NCI-H82 treated with DMSO at 0.1 percent for 48 hours (cell line): ENCODE data around the gene SPOCK2.
"Not testable (repeated sequence)": the region's sequence is repeated elsewhere in the genome, so short reads cannot be mapped to it uniquely, and the experiment has no call there.

ENCODE experiments used
- DNase-seq: peaks from one replicate; lab custom pipeline; 2025; ENCODE audit not compliant: unreplicated experiment; lab: John Stamatoyannopoulos, UW

The SPOCK2 gene

DNA sequence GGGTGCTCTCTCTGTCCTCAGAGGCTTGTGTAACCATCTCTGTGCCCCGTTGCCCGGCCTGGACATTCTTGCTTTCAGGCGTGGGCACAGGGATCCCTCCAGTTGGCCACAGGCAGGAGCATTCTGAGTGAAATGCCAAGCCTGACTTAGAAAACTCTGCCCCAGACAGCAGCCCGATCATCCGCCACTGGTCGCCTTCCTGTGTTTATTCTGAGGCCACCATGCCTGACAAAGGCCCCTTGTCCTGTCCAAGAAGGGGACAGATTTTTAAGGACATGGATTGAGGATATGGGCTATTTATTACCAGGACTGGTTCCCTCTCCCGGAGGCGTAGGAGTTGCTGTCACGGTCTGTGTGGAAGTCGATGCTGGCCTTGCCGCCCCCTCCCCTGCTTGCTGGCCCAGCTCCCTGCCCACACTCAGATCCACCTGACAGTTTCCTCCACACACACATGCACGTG lies 54.3 kb downstream of the SPOCK2 start:
- DNase-seq, result no peak

DNA sequence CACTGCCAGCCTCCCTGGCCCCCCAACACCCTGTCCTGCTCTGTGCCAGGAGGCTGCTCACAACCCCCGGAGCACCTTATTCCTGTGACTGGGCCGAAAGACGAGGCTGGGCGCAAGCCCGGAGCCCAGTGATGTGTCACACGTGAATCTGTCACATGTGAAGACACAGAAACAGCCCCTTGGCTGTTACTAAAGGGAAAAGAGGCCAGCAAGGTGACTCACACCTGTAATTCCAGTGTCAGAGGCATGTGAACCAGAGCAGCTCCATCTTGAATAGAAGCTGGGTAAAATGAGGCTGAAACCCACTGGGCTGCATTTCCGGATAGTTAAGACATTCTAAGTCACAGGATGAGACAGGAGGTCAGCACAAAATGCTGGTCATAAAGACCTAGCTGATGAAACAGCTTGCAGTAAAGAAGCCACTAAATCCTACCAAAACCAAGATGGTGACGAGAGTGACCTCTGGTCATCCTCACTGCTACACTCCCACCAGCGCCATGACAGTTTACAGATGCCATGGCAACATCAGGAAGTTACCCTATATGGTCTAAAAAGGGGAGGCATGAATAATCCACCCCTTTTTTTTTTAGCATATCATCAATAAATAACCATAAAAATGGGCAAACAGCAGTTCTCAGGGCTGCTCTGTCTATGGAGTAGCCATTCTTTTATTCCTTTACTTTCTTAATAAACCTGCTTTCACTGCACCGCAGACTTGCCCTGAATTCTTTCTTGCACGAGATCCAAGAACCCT lies 55.8 kb downstream of the SPOCK2 start:
- not testable (repeated sequence) for DNase-seq

DNA sequence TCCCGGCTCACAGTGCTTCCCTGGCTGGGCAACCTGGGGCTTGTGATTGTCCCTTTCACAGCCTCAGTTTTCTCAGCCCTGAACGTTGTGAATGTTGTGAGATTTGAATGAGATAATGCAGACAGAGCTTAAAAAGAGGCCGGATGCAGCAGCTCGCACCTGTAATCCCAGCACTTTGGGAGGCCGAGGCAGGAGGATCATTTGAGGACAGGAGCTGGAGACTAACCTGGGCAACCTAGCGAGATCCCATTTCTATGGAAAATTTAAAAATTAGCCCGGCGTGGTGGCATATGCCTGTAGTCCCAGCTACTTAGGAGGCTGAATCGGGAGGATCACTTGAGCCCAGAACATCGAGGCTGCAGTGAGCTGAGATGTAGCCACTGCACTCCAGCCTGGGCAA lies 56.6 kb downstream of the SPOCK2 start:
- DNase-seq, result no peak

- DNase-seq, result no peak
These were observed 57.4 kb downstream of the SPOCK2 start for GRCh38 chr10:72030762-72031543.

DNA sequence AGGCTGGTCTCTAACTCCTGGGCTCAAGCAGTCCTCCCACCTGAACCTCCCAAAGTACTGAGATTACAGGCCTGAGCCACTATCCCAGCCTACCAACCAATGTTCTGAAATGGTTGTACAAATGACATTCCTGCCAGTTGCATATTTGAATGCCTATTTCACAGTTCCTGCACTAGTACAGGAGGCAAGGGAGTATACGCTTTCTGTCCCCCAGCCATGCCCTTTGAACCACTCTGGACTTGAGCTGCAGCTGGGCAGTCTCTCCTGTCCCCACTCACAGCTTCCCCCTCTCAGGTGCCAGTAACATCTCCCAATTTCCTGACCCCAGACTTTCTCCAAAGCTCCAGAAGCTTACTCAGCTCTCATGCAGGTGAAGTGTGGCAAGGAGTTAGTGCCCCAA lies 58.9 kb downstream of the SPOCK2 start:
- DNase-seq, result no peak

GRCh38 chr10:72027498-72027897 lies 60.9 kb downstream of the SPOCK2 start:
- no peak for DNase-seq

DNA sequence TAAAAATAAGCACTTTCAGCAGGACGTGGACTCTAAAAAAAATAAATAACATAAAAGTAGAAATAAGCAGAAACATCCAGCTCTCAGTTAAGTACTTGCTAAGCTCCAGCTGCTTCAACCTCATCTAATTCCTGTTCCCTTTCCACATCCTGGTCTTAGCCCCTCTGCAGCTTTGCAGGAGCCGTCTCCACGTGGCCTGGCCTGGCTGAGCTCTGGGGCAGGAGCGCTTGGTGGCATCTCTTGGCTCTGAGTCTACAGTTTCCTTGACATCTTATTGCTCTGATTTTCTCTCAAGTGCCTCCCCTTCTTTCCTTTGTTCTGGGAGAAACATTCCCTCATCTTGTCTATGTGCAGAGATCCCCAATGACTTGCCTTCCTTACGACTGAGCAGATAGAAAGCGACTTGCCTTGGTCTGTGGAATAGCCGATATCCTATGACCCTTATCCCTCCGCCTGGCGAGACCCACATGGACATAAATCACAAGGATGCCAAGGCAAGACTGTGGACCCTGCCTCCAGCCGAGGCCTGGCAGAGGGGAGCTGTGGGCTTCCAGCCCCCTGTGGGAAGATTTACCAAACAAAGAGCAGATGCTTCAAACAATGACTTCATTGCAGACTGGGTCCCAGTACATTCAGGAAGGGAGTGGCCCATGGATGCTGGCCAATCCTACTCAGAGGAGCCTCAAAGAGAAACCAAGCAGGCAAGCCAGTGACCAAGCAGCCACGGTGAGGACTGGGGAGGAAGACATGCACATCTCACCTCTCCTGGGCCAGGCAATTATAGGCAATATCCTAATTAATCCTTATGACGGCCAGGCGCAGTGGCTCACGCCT lies 61.9 kb downstream of the SPOCK2 start:
- peak; percentile 2 for DNase-seq

DNA sequence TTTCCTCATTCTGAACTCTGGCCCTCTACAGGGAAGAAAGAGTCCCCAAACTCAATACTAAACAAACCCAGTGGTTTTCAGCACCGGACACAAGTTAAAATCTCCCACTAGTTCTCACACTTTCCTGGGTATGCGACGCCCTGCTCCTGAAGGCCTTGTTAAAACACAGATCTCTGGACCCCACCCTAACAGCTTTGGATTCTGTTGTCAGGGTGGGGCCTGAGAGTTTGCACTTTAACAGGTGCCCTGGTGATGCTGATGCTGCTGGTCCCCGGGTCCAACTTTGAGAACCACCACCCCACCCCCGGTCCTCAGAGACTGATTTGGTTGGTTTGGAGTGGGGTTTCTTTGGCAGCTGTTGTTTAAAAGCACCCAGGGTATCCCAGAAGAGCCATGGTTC lies 62.5 kb downstream of the SPOCK2 start:
- DNase-seq, result no peak

DNA sequence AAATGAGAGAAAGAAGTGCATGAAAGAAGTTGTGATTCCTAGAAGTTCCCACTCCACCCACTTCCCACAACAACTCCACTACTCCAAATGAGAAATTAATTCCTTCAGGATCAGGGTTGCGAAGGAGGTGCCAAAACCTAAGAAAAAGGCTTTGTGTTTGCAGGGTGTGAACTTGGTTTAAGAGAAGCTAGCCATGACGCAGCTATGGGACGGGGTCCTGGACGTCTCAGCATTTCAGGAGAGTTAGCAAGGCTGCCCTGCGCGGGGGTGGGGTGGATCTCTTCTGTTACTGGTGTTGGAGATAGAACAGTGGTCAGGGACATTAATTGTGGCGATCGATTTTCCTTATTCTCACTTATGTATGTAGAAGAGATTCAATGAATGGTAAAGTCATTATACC lies 63.0 kb downstream of the SPOCK2 start:
- DNase-seq, result no peak

- DNase-seq, result no peak
These were observed 63.8 kb downstream of the SPOCK2 start for GRCh38 chr10:72024596-72024995.

- no peak for DNase-seq
These were observed 66.1 kb downstream of the SPOCK2 start for GRCh38 chr10:72022228-72022627.

- DNase-seq, result no peak
These were observed 67.2 kb downstream of the SPOCK2 start for GRCh38 chr10:72020914-72021809.

DNA sequence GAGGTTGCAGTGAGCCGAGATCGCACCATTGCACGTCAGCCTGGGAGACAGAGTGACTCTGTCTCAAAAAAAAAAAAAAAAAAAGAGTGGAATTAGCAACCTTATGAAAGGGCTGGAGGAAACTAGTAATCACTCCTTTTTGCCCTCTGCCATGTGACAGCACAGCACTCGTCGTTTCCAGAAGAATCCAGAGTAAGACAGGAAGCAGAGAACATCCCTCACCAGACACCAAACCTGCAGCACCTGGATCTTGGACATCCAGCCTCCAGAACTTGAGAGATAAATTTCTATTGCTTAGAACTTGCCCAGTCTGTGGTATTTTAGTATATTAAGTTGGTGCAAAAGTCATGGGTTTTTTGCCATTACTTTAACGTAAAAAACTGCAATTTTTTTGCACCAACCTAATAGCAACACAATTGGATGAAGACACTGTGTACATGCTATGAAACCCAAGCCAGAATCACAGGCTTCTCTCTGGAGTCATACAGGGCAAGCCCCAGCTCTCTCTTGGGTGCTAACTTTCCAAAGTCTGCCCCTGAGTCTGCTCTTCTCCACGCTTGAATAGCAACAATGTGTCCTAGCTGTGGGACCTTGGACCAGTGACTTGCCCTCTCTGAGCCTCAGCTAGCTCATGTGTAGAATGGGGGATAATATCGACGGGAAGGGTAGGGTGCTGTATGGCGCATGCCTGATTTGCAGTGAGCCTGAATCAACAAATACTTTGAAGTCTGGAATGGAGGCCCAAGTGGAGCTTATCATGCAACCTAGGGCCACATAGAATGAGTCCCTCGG lies 69.1 kb downstream of the SPOCK2 start:
- no peak for DNase-seq

DNA sequence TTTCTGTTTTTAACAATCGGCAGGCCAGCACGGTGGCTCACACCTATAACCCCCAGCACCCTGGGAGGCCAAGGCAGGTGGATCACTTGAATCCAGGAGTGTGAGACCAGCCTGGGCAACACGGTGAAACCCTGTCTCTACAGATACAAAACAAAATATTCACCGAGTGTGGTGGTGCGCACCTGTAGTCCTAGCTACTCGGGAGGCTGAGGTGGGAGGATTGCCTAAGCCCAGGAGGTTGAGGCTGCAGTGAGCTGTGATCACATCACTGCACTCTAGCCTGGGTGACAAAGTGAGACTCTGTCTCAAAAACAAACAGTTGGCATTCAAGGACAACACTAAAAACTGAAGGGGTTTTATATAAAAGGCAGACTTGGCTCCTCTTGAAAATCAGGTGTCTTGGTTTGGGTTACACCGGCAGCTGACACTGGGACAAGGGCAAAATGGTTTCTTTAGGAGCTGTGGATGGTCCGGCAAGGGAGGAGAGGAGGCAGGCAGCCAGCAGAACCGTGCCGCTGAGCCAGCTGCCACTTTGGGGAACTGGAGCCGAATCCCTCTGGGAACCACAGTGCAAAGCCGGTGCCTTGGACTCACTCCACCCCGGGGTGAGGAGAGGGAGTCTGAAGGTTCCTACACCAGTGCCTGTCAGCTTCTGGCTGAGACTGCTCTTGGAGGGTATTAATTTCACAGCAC lies 71.6 kb downstream of the SPOCK2 start:
- no peak for DNase-seq

DNA sequence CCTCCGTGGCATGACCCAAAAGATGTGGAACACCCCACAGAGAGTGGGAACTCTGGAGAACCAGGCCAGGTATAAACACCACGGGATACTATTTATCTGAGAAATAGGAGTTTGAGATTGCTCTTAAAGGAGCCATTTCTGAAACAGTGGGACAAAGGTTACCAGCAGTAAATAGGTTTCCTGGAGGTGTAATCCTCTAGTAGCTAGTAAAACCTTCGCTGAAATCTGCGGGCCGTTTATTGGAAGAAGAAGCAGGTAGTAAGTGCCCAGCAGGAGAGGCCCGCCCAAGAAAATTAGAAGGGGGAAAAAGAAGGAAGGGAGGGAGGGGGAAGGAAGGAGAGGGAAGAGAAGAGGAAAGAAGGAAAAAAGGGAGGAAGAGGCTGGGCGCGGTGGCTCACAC lies 72.5 kb downstream of the SPOCK2 start:
- no peak for DNase-seq

DNA sequence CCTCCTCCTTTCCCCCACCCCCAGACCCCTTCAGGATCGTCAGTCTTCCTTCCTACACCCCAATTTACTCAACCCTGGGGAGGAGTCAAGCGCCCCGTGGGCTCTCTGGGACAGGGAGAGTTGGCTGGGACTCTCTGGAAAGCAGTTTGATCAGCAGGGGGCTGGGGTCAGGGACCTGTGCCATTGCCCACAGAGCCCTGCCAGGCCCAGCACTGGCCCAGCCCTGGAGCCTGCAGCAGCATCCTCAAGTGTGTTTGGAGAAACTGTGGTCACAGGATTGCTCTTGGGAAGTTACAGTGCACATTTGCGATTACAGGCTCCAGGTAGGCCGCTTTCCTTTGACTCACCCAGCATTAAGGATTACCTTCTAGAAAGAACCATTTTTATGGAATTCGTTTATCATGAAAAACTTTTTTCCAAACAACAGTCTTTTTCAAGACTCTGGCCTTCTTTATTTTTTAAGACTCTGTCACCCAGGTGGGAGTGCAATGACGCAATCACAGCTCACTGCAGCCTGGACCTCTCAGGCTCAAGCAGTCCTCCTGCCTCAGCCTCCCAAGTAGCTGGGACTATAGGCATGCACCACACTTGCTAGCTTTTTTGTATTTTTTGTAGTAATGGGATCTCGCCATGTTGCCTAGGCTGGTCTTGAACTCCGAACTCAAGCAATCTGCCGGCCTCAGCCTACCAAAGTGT lies 73.4 kb downstream of the SPOCK2 start:
- DNase-seq, result no peak

- no peak for DNase-seq
These were observed 74.2 kb downstream of the SPOCK2 start for GRCh38 chr10:72014197-72014596.

GRCh38 chr10:72013202-72013945 lies 75.0 kb downstream of the SPOCK2 start:
- no peak for DNase-seq
